ENCODE results near the gene TERT.
"Not testable (repeated sequence)": the region's sequence is repeated elsewhere in the genome, so short reads cannot be mapped to it uniquely, and the experiment has no call there.

TERT gene

GRCh38 chr5:1294835-1295649 lies at the start of gene TERT:
TSS of gene TERT (minus strand) at chr5:1295068. CDS start at chr5:1294989, 79 bp downstream.
- H3K36me3 ChIP-seq (ENCODE audit: control insufficient read depth in 1 of 2, insufficient read depth in 2 of 2, low read length in 2 of 2), result no peaks in the 10 kb centered on the region
- H3K9me3 ChIP-seq (ENCODE audit: control insufficient read depth in 1 of 2, low read length in 2 of 2), result no peaks in the 10 kb centered on the region
- H3K27ac ChIP-seq (ENCODE audit: low read length), result no peak within 1 kb of the TSS
- H3K27me3 ChIP-seq (ENCODE audit: low read depth, low read length), result no peaks in the 10 kb centered on the region
- peaks cover 0 to 8% of the 10 kb centered on the region in 2 donors for H3K4me1 ChIP-seq (ENCODE audit: control insufficient read depth in 1 of 2, insufficient read depth in 2 of 2, low read length in 2 of 2)
- no peak within 1 kb of the TSS for H3K4me3 ChIP-seq (ENCODE audit: low read depth in 1 of 2, low read length in 2 of 2)

- no peaks in the 10 kb centered on the region for H3K27me3 ChIP-seq (ENCODE audit: low read depth, low read length)
- H3K4me1 ChIP-seq (ENCODE audit: control insufficient read depth in 1 of 2, insufficient read depth in 2 of 2, low read length in 2 of 2), result peaks cover 7 to 23% of the 10 kb centered on the region in 2 donors
- H3K36me3 ChIP-seq (ENCODE audit: control insufficient read depth in 1 of 2, insufficient read depth in 2 of 2, low read length in 2 of 2), result peaks cover 23 to 27% of the 10 kb centered on the region in 2 donors
- peak overlapping the region; percentile 79 to 89 for H3K4me3 ChIP-seq (ENCODE audit: low read depth in 1 of 2, low read length in 2 of 2)
- H3K9me3 ChIP-seq (ENCODE audit: control insufficient read depth in 1 of 2, low read length in 2 of 2), result no peaks in the 10 kb centered on the region
- peak overlapping the region; percentile 40 for H3K27ac ChIP-seq (ENCODE audit: low read length)
Measured at GRCh38 chr5:1343931-1344901, 49.3 kb upstream of the TERT start.

GRCh38 chr5:1343315-1343751 lies 48.5 kb upstream of the TERT start:
- no peaks in the 10 kb centered on the region for H3K9me3 ChIP-seq (ENCODE audit: control insufficient read depth in 1 of 2, low read length in 2 of 2)
- no peaks in the 10 kb centered on the region for H3K27me3 ChIP-seq (ENCODE audit: low read depth, low read length)
- H3K4me1 ChIP-seq (ENCODE audit: control insufficient read depth in 1 of 2, insufficient read depth in 2 of 2, low read length in 2 of 2), result peaks cover 7 to 23% of the 10 kb centered on the region in 2 donors
- H3K4me3 ChIP-seq (ENCODE audit: low read depth in 1 of 2, low read length in 2 of 2), result peak overlapping the region in 1 of 2 donors; percentile 89
- H3K36me3 ChIP-seq (ENCODE audit: control insufficient read depth in 1 of 2, insufficient read depth in 2 of 2, low read length in 2 of 2), result peaks cover 29 to 35% of the 10 kb centered on the region in 2 donors
- H3K27ac ChIP-seq (ENCODE audit: low read length), result no peak overlapping the region

- peaks cover 34 to 42% of the 10 kb centered on the region in 2 donors for H3K36me3 ChIP-seq (ENCODE audit: control insufficient read depth in 1 of 2, insufficient read depth in 2 of 2, low read length in 2 of 2)
- not testable (repeated sequence) for H3K9me3 ChIP-seq (ENCODE audit: control insufficient read depth in 1 of 2, low read length in 2 of 2); H3K27ac ChIP-seq (ENCODE audit: low read length); H3K27me3 ChIP-seq (ENCODE audit: low read depth, low read length); H3K4me3 ChIP-seq (ENCODE audit: low read depth in 1 of 2, low read length in 2 of 2)
- H3K4me1 ChIP-seq (ENCODE audit: control insufficient read depth in 1 of 2, insufficient read depth in 2 of 2, low read length in 2 of 2), result peaks cover 7 to 23% of the 10 kb centered on the region in 2 donors
Measured at GRCh38 chr5:1342711-1343110, 47.8 kb upstream of the TERT start.

GRCh38 chr5:1342268-1342667 lies 47.4 kb upstream of the TERT start:
- Histone ChIP-seq H3K4me3 (ENCODE audit: low read depth in 1 of 2, low read length in 2 of 2) (no peak overlapping the region), H3K9me3 (ENCODE audit: control insufficient read depth in 1 of 2, low read length in 2 of 2) (no peaks in the 10 kb centered on the region), H3K27ac (ENCODE audit: low read length) (no peak overlapping the region), H3K27me3 (ENCODE audit: low read depth, low read length) (no peaks in the 10 kb centered on the region), H3K4me1 (ENCODE audit: control insufficient read depth in 1 of 2, insufficient read depth in 2 of 2, low read length in 2 of 2) (peaks cover 7 to 23% of the 10 kb centered on the region in 2 donors), H3K36me3 (ENCODE audit: control insufficient read depth in 1 of 2, insufficient read depth in 2 of 2, low read length in 2 of 2) (peaks cover 38 to 46% of the 10 kb centered on the region in 2 donors)

- H3K27ac ChIP-seq (ENCODE audit: low read length), result no peak overlapping the region
- no peak overlapping the region for H3K4me3 ChIP-seq (ENCODE audit: low read depth in 1 of 2, low read length in 2 of 2)
- no peaks in the 10 kb centered on the region for H3K27me3 ChIP-seq (ENCODE audit: low read depth, low read length)
- no peaks in the 10 kb centered on the region for H3K9me3 ChIP-seq (ENCODE audit: control insufficient read depth in 1 of 2, low read length in 2 of 2)
- peaks cover 41 to 50% of the 10 kb centered on the region in 2 donors for H3K36me3 ChIP-seq (ENCODE audit: control insufficient read depth in 1 of 2, insufficient read depth in 2 of 2, low read length in 2 of 2)
- H3K4me1 ChIP-seq (ENCODE audit: control insufficient read depth in 1 of 2, insufficient read depth in 2 of 2, low read length in 2 of 2), result peaks cover 7 to 23% of the 10 kb centered on the region in 2 donors
Measured at GRCh38 chr5:1341863-1342262, 47.0 kb upstream of the TERT start.

- H3K4me3 ChIP-seq (ENCODE audit: low read depth in 1 of 2, low read length in 2 of 2); H3K9me3 ChIP-seq (ENCODE audit: control insufficient read depth in 1 of 2, low read length in 2 of 2); H3K27ac ChIP-seq (ENCODE audit: low read length); H3K27me3 ChIP-seq (ENCODE audit: low read depth, low read length): not testable (repeated sequence)
- Histone ChIP-seq H3K4me1 (ENCODE audit: control insufficient read depth in 1 of 2, insufficient read depth in 2 of 2, low read length in 2 of 2) (peaks cover 4 to 12% of the 10 kb centered on the region in 2 donors), H3K36me3 (ENCODE audit: control insufficient read depth in 1 of 2, insufficient read depth in 2 of 2, low read length in 2 of 2) (peaks cover 58 to 71% of the 10 kb centered on the region in 2 donors)
Measured at GRCh38 chr5:1339818-1340210, 44.9 kb upstream of the TERT start.

GRCh38 chr5:1339139-1339817 lies 44.4 kb upstream of the TERT start:
- H3K27ac ChIP-seq (ENCODE audit: low read length); H3K4me3 ChIP-seq (ENCODE audit: low read depth in 1 of 2, low read length in 2 of 2); H3K27me3 ChIP-seq (ENCODE audit: low read depth, low read length); H3K9me3 ChIP-seq (ENCODE audit: control insufficient read depth in 1 of 2, low read length in 2 of 2): not testable (repeated sequence)
- Histone ChIP-seq H3K4me1 (ENCODE audit: control insufficient read depth in 1 of 2, insufficient read depth in 2 of 2, low read length in 2 of 2) (peaks cover 4 to 11% of the 10 kb centered on the region in 2 donors), H3K36me3 (ENCODE audit: control insufficient read depth in 1 of 2, insufficient read depth in 2 of 2, low read length in 2 of 2) (peaks cover 61 to 75% of the 10 kb centered on the region in 2 donors)

- H3K36me3 ChIP-seq (ENCODE audit: control insufficient read depth in 1 of 2, insufficient read depth in 2 of 2, low read length in 2 of 2), result peaks cover 68 to 82% of the 10 kb centered on the region in 2 donors
- no peaks in the 10 kb centered on the region for H3K9me3 ChIP-seq (ENCODE audit: control insufficient read depth in 1 of 2, low read length in 2 of 2)
- H3K27me3 ChIP-seq (ENCODE audit: low read depth, low read length), result no peaks in the 10 kb centered on the region
Measured at GRCh38 chr5:1338506-1339070, 43.7 kb upstream of the TERT start.

GRCh38 chr5:1338196-1338490 lies 43.3 kb upstream of the TERT start:
- Histone ChIP-seq H3K27ac (ENCODE audit: low read length) (no peak overlapping the region), H3K36me3 (ENCODE audit: control insufficient read depth in 1 of 2, insufficient read depth in 2 of 2, low read length in 2 of 2) (peaks cover 72 to 87% of the 10 kb centered on the region in 2 donors), H3K27me3 (ENCODE audit: low read depth, low read length) (no peaks in the 10 kb centered on the region), H3K9me3 (ENCODE audit: control insufficient read depth in 1 of 2, low read length in 2 of 2) (no peaks in the 10 kb centered on the region), H3K4me1 (ENCODE audit: control insufficient read depth in 1 of 2, insufficient read depth in 2 of 2, low read length in 2 of 2) (no peaks in the 10 kb centered on the region), H3K4me3 (ENCODE audit: low read depth in 1 of 2, low read length in 2 of 2) (no peak overlapping the region)

More at GRCh38 chr5:1338506-1339070, 43.7 kb upstream of the TERT start:
- no peak overlapping the region for H3K27ac ChIP-seq (ENCODE audit: low read length)
- H3K4me3 ChIP-seq (ENCODE audit: low read depth in 1 of 2, low read length in 2 of 2), result no peak overlapping the region
- peaks cover 0 to 4% of the 10 kb centered on the region in 2 donors for H3K4me1 ChIP-seq (ENCODE audit: control insufficient read depth in 1 of 2, insufficient read depth in 2 of 2, low read length in 2 of 2)
